Epithelial cell of proximal tubule (primary cell): ENCODE measurements around the gene ARHGEF17. TPM values are rescaled to one million over a fixed set of nuclear protein-coding genes. Genes with fewer than 3 reads are reported as not detected.

Experiments
- DNase-seq: peaks from one replicate; pipeline ENCODE4 v3.0.0-alpha.2; 2011; ENCODE audit warnings: low read depth
- H3K4me3 ChIP-seq: 2 replicates; pipeline ENCODE4 v1.5.1; 2011; ENCODE audit warnings: low read depth, mild to moderate bottlenecking, low read length
- total RNA-seq: library from RNA; depleted of rRNA; stranded (reverse); fragments of >200 nt; gene quantifications from 2 replicates; pipeline ENCODE4 v1.2.3, GENCODE V29; 2015
- TF ChIP-seq, protein P1 (sequence below): conservative IDR thresholded peaks from 2 replicates; pipeline ENCODE4 v1.5.1; 2012; ENCODE audit warnings: low read depth, mild to moderate bottlenecking, low read length

ARHGEF17 gene
- total RNA-seq, 1 donor from 2014 or later, result 26.4 TPM

GRCh38 chr11:73384872-73385689 is 77.0 kb downstream of the ARHGEF17 start:
- TF ChIP-seq, protein P1, sequence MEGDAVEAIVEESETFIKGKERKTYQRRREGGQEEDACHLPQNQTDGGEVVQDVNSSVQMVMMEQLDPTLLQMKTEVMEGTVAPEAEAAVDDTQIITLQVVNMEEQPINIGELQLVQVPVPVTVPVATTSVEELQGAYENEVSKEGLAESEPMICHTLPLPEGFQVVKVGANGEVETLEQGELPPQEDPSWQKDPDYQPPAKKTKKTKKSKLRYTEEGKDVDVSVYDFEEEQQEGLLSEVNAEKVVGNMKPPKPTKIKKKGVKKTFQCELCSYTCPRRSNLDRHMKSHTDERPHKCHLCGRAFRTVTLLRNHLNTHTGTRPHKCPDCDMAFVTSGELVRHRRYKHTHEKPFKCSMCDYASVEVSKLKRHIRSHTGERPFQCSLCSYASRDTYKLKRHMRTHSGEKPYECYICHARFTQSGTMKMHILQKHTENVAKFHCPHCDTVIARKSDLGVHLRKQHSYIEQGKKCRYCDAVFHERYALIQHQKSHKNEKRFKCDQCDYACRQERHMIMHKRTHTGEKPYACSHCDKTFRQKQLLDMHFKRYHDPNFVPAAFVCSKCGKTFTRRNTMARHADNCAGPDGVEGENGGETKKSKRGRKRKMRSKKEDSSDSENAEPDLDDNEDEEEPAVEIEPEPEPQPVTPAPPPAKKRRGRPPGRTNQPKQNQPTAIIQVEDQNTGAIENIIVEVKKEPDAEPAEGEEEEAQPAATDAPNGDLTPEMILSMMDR, result no peak
- no peak for DNase-seq

GRCh38 chr11:73386016-73386415 is 77.9 kb downstream of the ARHGEF17 start:
- TF ChIP-seq, protein P1, result no peak
- DNase-seq, result no peak
- no peak overlapping the region for H3K4me3 ChIP-seq

More at GRCh38 chr11:73384872-73385689, 77.0 kb downstream of the ARHGEF17 start:
- H3K4me3 ChIP-seq, result no peak overlapping the region

DNA sequence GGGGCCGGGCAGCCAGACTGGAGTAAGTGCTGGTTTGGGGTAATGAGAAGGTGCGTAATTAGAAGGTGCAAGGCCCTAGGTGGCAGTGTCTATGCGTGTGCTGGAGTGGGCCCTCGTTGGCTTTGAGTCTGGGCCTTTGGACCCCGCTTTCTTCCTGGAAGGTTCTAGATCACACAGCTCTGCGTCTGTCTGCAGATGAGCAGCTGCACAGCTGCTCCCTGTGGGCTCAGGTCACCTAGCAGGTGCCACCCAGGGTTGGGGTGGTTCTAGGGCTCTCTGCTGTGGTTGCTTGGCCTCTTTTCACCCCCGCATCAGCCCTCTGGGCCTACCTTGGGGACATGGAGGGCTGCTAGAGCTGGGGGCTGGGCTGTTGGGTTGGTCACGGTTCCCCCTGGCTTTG is 78.5 kb downstream of the ARHGEF17 start:
- H3K4me3 ChIP-seq, result no peak overlapping the region
- no peak for DNase-seq
- TF ChIP-seq, protein P1, result no peak

DNA sequence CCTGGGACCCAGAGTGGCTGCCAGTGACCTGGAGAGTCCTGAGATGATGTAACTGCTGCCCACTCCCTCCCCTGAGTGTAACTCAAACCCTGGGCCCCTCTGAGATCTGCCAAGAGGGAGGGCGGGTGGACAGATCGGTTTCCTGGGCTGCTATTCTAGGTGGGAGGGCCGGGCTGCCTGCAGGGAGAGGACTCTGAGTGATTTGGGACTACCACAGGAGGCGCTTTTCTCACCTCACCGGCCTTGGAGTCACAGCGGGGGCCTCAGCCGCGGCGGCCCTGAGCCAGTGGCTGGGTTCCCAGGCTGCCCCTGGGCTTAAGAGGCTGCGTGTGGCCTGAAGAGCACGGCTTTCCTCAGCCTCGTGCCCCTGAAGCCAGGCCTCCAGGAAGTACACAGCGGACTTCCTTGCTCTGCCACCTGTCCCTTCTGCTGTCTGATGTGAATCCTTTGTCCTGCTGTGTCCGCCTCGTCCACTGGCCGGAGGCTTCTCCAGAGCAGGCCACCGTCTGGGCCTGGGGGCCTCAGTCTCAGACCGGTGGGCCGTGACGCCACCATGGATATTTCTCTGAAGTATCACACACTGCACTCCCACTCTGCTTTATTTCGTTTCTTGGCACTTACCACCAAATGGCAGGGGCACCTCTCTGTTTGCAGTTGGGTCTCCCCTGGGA is 79.7 kb downstream of the ARHGEF17 start:
- TF ChIP-seq, protein P1, result no peak
- no peak overlapping the region for H3K4me3 ChIP-seq
- no peak for DNase-seq

GRCh38 chr11:73388265-73389133 is 80.4 kb downstream of the ARHGEF17 start:
- no peak for DNase-seq
- TF ChIP-seq, protein P1, result no peak
- H3K4me3 ChIP-seq, result no peak overlapping the region

DNA sequence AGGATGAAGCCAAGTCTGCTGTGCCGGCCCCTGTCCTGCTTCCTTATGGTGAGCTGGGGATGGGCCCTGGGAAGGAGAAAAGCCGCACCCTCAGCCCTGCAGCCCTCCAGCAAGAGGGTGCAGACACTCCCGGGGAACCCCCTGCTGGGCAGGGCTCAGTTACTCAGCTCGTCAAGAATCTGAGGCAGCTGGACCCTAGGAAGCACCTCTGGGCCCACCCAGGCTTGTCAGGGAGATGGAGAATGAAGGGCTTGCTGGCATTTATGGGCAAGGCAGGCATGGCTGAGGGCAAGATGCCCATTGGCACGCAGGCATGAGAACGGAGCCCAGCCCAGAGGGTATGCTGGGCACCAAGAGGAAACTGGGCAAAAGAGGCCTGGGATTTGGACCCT is 81.1 kb downstream of the ARHGEF17 start:
- no peak for DNase-seq
- no peak overlapping the region for H3K4me3 ChIP-seq
- TF ChIP-seq, protein P1, result no peak
